OCI-LY7 (cell line): ENCODE results near the gene AMOTL2.

Experiments used
- CTCF ChIP-seq: fragments of 200-600 bp; sonication (generic); conservative IDR thresholded peaks from 2 replicates; pipeline ENCODE4 v1.5.1; 2014; ENCODE audit warnings: mild to moderate bottlenecking, antibody characterized with exemption, low read length, moderate library complexity, mixed read lengths
- EZH2phosphoT487 ChIP-seq: fragments of 200-600 bp; sonication (generic); IDR thresholded peaks from 2 replicates; pipeline ENCODE4 v1.6.1; 2018; ENCODE audit warnings: low read depth, borderline replicate concordance, mild to moderate bottlenecking, mixed run types, antibody characterized with exemption, low read length, moderate library complexity, mixed read lengths

- TF ChIP-seq CTCF: no peak
- no peak for TF ChIP-seq EZH2phosphoT487
Measured at GRCh38 chr3:134346744-134347143, 27.5 kb downstream of the AMOTL2 start.
